D341Med (cell line): ENCODE results near the gene LASP1.
"Not testable (repeated sequence)": the region's sequence is repeated elsewhere in the genome, so short reads cannot be mapped to it uniquely, and the experiment has no call there.

Source experiments
- DNase-seq: peaks from one replicate; pipeline ENCODE4 v3.0.0; 2012; ENCODE audit warnings: low spot score

LASP1 gene

GRCh38 chr17:38908676-38909181 is 38.9 kb downstream of the LASP1 start:
- peak; percentile 35 for DNase-seq

DNA sequence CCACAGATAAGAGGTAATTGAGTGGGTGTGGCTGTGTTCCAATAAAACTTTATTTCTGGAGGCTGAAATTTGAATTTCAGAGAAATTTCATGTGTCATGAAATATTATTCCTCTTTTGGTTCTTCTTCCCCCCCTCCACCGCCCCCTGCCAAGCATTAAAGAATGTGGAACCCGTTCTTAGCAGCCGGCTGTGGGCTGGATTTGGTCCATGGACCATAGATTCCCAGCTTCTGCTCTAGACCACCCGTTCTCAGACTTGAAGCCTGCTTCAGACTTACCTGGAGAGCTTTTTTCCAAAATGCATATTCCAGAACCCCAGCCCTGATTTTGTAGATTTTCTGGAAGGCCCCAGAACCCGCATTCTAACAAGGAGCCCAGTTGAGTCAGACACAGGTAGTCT is 40.5 kb downstream of the LASP1 start:
- no peak for DNase-seq

GRCh38 chr17:38911081-38911730 is 41.3 kb downstream of the LASP1 start:
- DNase-seq, result peak; percentile 45

DNA sequence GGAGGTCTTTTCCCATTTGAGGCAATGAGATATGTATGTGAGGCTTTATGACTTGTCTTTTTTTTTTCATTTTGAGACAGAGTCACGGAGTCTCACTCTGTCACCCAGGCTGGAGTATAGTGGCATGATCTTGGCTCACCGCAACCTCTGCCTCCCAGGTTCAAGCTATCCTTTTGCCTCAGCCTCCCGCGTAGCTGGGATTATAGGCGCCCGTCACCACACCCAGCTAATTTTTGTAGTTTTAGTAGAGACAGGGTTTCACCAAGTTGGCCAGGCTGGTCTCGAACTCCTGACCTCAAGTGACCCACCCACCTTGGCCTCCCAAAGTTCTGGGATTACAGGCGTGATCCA is 41.8 kb downstream of the LASP1 start:
- DNase-seq, result not testable (repeated sequence)

- peak; percentile 69 for DNase-seq
These were observed 42.5 kb downstream of the LASP1 start for GRCh38 chr17:38912221-38912813.

GRCh38 chr17:38914741-38915638 is 45.1 kb downstream of the LASP1 start:
- DNase-seq, result peak; percentile 36

DNA sequence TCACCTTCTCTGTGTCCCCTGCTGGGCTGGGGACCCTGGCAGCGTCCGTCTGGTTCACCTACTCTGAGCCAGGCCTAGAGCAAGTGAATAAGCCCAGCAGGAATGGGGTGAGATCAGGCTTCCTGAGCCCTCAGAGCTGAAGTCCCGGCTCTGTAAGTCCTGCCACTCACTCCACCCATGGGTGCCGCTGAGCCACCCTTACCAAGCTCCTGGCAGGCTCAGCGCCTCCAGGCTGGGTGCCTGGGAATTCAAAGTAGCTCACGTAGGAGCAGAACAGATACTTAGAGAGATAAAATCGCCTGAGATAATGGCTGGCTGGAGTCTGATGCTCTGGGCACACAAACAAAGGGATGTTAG is 45.8 kb downstream of the LASP1 start:
- DNase-seq, result peak; percentile 31

GRCh38 chr17:38916771-38917170 is 46.9 kb downstream of the LASP1 start:
- DNase-seq, result no peak

- no peak for DNase-seq
These were observed 47.4 kb downstream of the LASP1 start for GRCh38 chr17:38917259-38917658.

GRCh38 chr17:38918129-38918913 is 48.5 kb downstream of the LASP1 start:
- peak; percentile 58 for DNase-seq

GRCh38 chr17:38918916-38919315 is 49.1 kb downstream of the LASP1 start:
- no peak for DNase-seq

DNA sequence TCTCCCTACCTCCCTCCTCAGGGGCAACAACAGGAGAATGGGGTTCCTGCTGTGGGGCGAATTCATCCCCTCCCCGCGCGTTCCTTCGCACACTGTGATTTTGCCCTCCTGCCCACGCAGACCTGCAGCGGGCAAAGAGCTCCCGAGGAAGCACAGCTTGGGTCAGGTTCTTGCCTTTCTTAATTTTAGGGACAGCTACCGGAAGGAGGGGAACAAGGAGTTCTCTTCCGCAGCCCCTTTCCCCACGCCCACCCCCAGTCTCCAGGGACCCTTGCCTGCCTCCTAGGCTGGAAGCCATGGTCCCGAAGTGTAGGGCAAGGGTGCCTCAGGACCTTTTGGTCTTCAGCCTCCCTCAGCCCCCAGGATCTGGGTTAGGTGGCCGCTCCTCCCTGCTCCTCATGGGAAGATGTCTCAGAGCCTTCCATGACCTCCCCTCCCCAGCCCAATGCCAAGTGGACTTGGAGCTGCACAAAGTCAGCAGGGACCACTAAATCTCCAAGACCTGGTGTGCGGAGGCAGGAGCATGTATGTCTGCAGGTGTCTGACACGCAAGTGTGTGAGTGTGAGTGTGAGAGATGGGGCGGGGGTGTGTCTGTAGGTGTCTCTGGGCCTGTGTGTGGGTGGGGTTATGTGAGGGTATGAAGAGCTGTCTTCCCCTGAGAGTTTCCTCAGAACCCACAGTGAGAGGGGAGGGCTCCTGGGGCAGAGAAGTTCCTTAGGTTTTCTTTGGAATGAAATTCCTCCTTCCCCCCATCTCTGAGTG is 49.6 kb downstream of the LASP1 start:
- no peak for DNase-seq

- DNase-seq, result no peak
These were observed 50.8 kb downstream of the LASP1 start for GRCh38 chr17:38920374-38921291.

DNA sequence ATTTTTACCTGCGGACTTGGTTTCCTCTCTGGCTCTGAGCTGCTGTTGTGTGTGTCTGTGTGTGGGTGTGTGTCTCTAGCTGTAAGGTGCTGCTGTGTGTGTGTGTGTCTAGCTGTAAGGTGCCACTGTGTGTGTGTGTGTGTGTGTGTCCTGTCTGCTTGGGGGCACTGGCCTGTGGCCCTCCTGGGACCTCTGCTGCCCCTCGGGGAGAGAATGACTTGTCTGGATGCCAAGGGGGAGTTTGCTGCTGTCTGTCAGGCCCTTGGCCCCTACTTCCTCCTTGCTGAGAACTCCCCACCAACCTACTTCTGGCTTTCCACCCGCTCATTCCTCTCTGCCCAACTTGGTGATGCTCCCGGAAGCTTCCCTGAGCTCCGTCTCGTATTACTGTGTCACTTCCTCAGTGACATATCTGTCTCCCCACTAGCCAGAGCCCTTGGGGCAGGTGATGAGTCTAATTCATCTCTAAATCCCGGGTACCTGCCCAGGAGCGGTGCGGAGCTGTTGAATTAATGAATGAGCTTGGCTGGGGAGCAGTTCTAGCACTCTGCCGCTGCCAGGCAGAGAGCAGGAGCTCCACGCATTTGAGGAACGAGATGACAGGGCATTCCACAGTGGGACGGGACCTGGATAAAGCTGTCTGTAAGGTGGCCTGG is 52.0 kb downstream of the LASP1 start:
- peak; percentile 19 for DNase-seq

DNA sequence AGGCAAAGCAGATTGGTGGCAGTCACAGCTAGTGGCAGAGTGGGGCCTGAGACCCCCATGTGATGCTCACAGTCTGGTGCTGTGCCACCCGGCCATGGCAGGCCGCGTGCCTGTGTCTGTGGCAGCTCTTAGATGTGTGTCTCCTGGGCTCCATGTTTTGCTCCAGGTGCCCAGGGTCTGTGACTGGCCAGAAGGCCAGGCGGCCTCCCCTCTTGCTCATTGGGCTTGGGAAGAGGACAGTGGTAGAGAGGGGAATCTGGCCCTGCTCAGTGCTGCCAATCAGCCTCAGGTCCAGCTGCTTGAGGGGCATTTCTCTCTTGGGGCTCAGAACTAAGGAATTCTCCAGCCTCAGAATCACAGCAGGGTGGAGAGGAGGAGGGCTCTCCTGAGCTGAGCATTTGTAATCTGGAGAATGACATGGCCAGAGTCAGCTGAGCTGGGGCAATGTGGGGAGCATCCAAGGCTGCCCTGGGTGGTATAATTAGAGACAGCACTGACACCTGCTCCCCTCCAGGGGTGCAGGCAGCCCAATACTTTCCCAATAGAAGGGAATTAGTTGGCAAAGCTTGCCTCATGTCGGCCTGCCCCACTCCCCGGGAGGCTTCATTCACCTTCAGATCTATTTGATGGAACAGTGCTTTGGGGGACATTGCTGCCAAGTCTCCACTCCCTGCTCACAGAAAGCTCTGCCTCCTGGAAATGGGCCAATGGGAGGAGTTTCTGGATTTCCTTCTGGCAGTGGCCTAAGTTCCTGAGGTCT is 52.9 kb downstream of the LASP1 start:
- peak; percentile 65 for DNase-seq

- DNase-seq, result peak; percentile 26
These were observed 55.6 kb downstream of the LASP1 start, which contains the start of gene LASP1NB for GRCh38 chr17:38925263-38925995. LASP1NB (plus strand) TSS chr17:38925614.

- no peak for DNase-seq
These were observed 56.6 kb downstream of the LASP1 start for GRCh38 chr17:38926293-38927070.
